ENCODE results near the gene KLK14. TPM values are rescaled to one million over a fixed set of nuclear protein-coding genes. Genes with fewer than 3 reads are reported as not detected.

KLK14 gene
- total RNA-seq, 2 experiments from 2014 or later: 0.72 to 0.91 TPM

DNA sequence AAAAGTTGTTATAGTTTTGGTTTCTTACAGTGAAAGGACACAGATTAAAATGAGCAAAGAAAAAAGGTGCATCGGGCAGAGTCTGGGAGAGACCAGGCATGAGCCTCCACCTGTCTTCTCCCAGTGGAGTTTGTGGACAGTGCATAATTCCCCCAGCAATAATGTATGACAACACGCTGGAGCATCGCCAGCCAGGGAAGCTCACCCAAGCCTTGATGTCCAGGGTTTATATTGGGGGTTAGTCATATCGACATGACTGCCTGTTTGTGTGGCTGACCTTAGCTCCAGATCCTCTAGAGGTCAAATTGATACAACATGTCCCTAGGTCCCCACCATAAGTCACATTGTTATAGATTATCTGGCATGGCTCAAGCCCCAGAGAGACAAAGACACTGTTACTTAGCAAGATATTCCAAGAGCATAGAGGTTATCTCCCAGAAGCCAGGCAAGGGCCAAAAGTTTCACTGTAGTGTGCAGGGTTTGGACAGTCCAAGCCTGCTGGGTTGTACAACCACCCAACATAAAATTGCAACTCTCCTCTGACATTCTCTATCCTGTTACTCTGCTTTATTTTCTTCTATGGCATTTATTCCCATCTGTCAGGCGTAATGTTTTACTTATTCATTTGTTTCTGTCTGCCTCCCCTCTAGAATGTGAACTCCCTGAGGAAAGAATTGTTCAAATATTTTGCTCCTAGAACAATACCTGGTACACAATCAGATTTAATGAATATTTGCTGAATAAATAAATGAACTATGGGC, 12.2 kb downstream of the KLK14 start:
- Mint-ChIP-seq H3K36me3 (no peaks in the 10 kb centered on the region), H3K27me3 (peaks cover 25% of the 10 kb centered on the region), H3K4me3 (no peak overlapping the region), H3K9me3 (no peaks in the 10 kb centered on the region), H3K4me1 (no peaks in the 10 kb centered on the region), H3K27ac (no peak overlapping the region)
- POLR2A ChIA-PET: no interaction called here
- ATAC-seq (ENCODE audit: low read depth) (no peak), DNase-seq (no peak)

- Mint-ChIP-seq H3K4me1 (peaks cover 2% of the 10 kb centered on the region), H3K27ac (no peak overlapping the region), H3K27me3 (peaks cover 29% of the 10 kb centered on the region), H3K36me3 (no peaks in the 10 kb centered on the region), H3K9me3 (no peaks in the 10 kb centered on the region), H3K4me3 (no peak overlapping the region)
- DNase-seq: no peak
- no peak for ATAC-seq (ENCODE audit: low read depth)
- POLR2A ChIA-PET: interaction anchor here (0.6 kb wide), 1 partner anchor 1460 kb away, joined by 3 read pairs; no protein-coding TSS in a partner anchor
Measured at GRCh38 chr19:51066393-51067186, 16.1 kb downstream of the KLK14 start.

DNA sequence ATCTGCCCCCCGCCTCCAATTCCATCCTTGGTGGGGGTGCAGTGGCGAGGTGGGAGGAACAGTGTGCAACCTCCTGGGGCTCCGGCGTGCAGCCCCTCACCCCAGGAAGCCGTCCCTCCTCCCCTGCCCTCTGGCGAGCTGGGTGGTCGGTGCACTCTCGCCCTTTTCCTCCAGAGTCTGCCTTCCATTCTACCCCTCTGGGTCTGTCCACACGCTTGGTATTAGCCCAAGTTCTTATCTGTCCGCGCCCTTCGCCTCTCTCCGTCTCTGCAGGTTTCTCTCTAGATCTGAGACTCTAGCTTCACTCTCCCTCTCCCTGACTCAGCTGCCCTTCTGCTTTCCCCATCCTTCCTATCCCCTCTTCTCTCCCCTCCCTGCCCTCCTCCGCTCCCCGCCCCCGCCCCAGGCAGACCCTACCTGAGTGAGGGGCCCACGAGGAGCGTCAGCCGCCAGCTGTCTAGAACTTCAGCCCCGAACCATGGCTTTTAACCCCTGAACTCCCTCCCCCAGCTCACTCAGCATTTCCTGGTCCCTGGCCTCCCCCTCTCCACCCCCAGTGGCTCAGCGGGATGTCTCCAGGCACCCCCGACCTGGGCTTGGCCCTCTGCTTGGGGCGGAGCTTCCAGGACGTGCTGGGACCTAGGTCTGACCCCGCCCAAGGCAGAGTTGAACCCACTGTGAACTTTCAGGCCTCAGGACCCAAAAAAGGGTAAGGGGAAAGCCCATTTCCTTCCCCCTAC, 17.3 kb downstream of the KLK14 start:
- H3K36me3 Mint-ChIP-seq: no peaks in the 10 kb centered on the region
- POLR2A ChIA-PET: no interaction called here
- H3K27me3 Mint-ChIP-seq: peaks cover 30% of the 10 kb centered on the region
- no peak for ATAC-seq (ENCODE audit: low read depth)
- no peak overlapping the region for H3K4me3 Mint-ChIP-seq
- peaks cover 2% of the 10 kb centered on the region for H3K4me1 Mint-ChIP-seq
- DNase-seq: no peak
- no peaks in the 10 kb centered on the region for H3K9me3 Mint-ChIP-seq
- H3K27ac Mint-ChIP-seq: no peak overlapping the region

DNA sequence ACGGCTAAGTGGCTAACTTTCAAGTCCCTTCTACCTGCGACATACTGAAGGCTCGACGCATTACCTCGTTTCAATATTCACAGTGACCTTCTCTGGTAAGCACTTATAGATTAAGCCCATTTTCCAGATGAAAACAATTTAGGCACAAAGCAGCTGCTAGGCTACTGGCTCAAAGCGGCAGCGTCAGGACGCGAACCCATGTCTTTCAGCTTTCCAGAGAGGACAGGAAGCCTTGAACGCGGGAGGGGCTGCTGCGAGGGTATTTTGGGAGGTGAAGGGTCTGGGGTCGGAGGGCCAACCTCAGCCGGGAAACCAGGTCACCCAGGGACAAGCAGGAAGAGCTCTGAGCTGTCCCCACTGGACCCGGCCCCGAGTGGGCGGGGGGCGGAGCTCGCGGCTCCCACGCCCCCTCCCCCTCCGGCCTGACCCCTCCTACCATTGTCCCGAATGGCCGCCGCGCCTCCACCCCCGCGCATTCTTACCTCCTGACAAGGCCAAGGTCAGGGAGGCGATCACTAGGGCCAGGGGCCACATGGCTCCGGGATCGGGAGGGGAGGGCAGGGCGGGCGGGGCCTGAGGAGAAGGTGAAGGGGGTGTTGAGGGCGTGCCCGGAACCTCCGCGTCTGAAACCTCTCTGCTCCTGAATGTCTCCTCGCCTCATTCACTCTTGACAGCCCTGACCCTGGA, 18.0 kb downstream of the KLK14 start, which contains the start of gene KLK13:
Gene KLK13, minus strand, starts transcription at position 559 of the 687 bp plus-strand sequence. Its CDS starts 25 bp downstream, at position 534.
- peaks cover 30% of the 10 kb centered on the region for H3K27me3 Mint-ChIP-seq

GRCh38 chr19:51063664-51064063, 19.0 kb downstream of the KLK14 start:
- Mint-ChIP-seq H3K27ac (no peak overlapping the region), H3K9me3 (no peaks in the 10 kb centered on the region), H3K4me3 (no peak overlapping the region), H3K4me1 (peaks cover 2% of the 10 kb centered on the region), H3K27me3 (peaks cover 33% of the 10 kb centered on the region), H3K36me3 (no peaks in the 10 kb centered on the region)
- POLR2A ChIA-PET: no interaction called here
- ATAC-seq (ENCODE audit: low read depth): no peak
- DNase-seq: no peak

More for the DNA sequence above, 18.0 kb downstream of the KLK14 start, which contains the start of gene KLK13:
- POLR2A ChIA-PET: interaction anchor here (0.7 kb wide), 1 partner anchor 491 kb away, joined by 4 read pairs; no protein-coding TSS in a partner anchor
- ATAC-seq (ENCODE audit: low read depth) (no peak), DNase-seq (no peak)
- H3K9me3 Mint-ChIP-seq: no peaks in the 10 kb centered on the region
- no peak within 1 kb of the TSS for H3K4me3 Mint-ChIP-seq
- H3K27ac Mint-ChIP-seq: no peak within 1 kb of the TSS
- no peaks in the 10 kb centered on the region for H3K36me3 Mint-ChIP-seq
- H3K4me1 Mint-ChIP-seq: peaks cover 2% of the 10 kb centered on the region

GRCh38 chr19:51060973-51061372, 21.7 kb downstream of the KLK14 start:
- H3K4me3 Mint-ChIP-seq: no peak overlapping the region
- POLR2A ChIA-PET: no interaction called here
- no peak for ATAC-seq (ENCODE audit: low read depth)

GRCh38 chr19:51060336-51060735, 22.4 kb downstream of the KLK14 start:
- H3K27ac Mint-ChIP-seq: no peak overlapping the region
- no peak for ATAC-seq (ENCODE audit: low read depth)
- H3K4me1 Mint-ChIP-seq: peaks cover 1% of the 10 kb centered on the region
- no peak for DNase-seq
- H3K27me3 Mint-ChIP-seq: peaks cover 28% of the 10 kb centered on the region
- no peak overlapping the region for H3K4me3 Mint-ChIP-seq
- no peaks in the 10 kb centered on the region for H3K36me3 Mint-ChIP-seq
- POLR2A ChIA-PET: no interaction called here
- H3K9me3 Mint-ChIP-seq: no peaks in the 10 kb centered on the region

More at GRCh38 chr19:51060973-51061372, 21.7 kb downstream of the KLK14 start:
- Mint-ChIP-seq H3K36me3 (no peaks in the 10 kb centered on the region), H3K4me1 (peaks cover 2% of the 10 kb centered on the region), H3K27ac (no peak overlapping the region), H3K27me3 (peaks cover 25% of the 10 kb centered on the region), H3K9me3 (no peaks in the 10 kb centered on the region)
- no peak for DNase-seq

GRCh38 chr19:51059715-51060114, 23.0 kb downstream of the KLK14 start:
- Mint-ChIP-seq H3K4me3 (no peak overlapping the region), H3K4me1 (no peaks in the 10 kb centered on the region), H3K27ac (no peak overlapping the region), H3K9me3 (no peaks in the 10 kb centered on the region), H3K27me3 (peaks cover 27% of the 10 kb centered on the region), H3K36me3 (no peaks in the 10 kb centered on the region)
- no peak for DNase-seq
- POLR2A ChIA-PET: no interaction called here
- no peak for ATAC-seq (ENCODE audit: low read depth)

DNA sequence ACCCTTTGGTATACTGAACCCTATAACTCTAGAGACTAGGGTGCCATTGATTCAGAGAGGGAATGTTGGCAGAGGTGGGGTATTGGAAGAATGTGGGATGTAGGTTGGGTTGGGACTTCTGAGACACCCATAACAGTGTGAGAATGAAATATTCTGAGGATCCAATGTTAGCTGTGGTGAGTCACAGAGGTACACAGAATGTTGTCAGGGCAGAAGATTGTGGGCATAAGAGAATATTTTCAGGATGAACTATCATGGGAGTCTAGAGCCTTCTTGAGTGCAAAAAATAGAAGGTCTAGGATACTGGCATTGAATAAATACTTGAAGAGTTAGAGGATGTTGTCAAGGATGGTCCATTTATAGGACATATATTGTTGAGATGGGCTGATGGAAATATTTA, 26.8 kb downstream of the KLK14 start:
- POLR2A ChIA-PET: no interaction called here
- no peak overlapping the region for H3K4me3 Mint-ChIP-seq
- no peaks in the 10 kb centered on the region for H3K9me3 Mint-ChIP-seq
- no peak overlapping the region for H3K27ac Mint-ChIP-seq
- no peak for DNase-seq
- ATAC-seq (ENCODE audit: low read depth): no peak
- no peaks in the 10 kb centered on the region for H3K36me3 Mint-ChIP-seq
- no peaks in the 10 kb centered on the region for H3K4me1 Mint-ChIP-seq
- peaks cover 23% of the 10 kb centered on the region for H3K27me3 Mint-ChIP-seq

DNA sequence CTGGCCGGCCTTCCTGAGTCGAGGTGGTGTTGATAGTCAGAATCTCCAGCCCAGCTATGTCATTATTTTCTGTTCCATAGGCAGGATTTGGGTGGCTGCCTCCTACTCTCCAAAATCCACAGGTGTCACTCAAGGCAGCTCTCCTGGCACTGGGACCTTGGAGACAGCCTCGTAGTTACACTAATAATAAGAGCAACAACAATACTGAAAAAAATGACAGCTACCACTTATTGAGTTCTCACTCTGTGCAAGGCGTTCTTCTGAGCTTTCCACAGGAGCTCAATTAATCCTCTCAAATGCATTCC, 35.7 kb downstream of the KLK14 start:
- H3K4me3 Mint-ChIP-seq: no peak overlapping the region
- H3K36me3 Mint-ChIP-seq: no peaks in the 10 kb centered on the region
- no peak for ATAC-seq (ENCODE audit: low read depth)
- no peaks in the 10 kb centered on the region for H3K9me3 Mint-ChIP-seq
- H3K27ac Mint-ChIP-seq: no peak overlapping the region
- peaks cover 15% of the 10 kb centered on the region for H3K27me3 Mint-ChIP-seq
- DNase-seq: no peak
- POLR2A ChIA-PET: no interaction called here
- H3K4me1 Mint-ChIP-seq: no peaks in the 10 kb centered on the region

GRCh38 chr19:51044327-51044726, 38.4 kb downstream of the KLK14 start:
- H3K4me1 Mint-ChIP-seq: no peaks in the 10 kb centered on the region
- POLR2A ChIA-PET: no interaction called here
- ATAC-seq (ENCODE audit: low read depth): no peak
- no peaks in the 10 kb centered on the region for H3K9me3 Mint-ChIP-seq
- no peak overlapping the region for H3K27ac Mint-ChIP-seq
- H3K4me3 Mint-ChIP-seq: no peak overlapping the region
- no peaks in the 10 kb centered on the region for H3K36me3 Mint-ChIP-seq
- no peak for DNase-seq
- H3K27me3 Mint-ChIP-seq: peaks cover 14% of the 10 kb centered on the region

- no peaks in the 10 kb centered on the region for H3K4me1 Mint-ChIP-seq
- H3K27me3 Mint-ChIP-seq: peaks cover 14% of the 10 kb centered on the region
- no peaks in the 10 kb centered on the region for H3K9me3 Mint-ChIP-seq
- no peak overlapping the region for H3K4me3 Mint-ChIP-seq
- DNase-seq (no peak), ATAC-seq (ENCODE audit: low read depth) (no peak)
- POLR2A ChIA-PET: no interaction called here
- no peaks in the 10 kb centered on the region for H3K36me3 Mint-ChIP-seq
- no peak overlapping the region for H3K27ac Mint-ChIP-seq
Measured at GRCh38 chr19:51043497-51043896, 39.2 kb downstream of the KLK14 start.

DNA sequence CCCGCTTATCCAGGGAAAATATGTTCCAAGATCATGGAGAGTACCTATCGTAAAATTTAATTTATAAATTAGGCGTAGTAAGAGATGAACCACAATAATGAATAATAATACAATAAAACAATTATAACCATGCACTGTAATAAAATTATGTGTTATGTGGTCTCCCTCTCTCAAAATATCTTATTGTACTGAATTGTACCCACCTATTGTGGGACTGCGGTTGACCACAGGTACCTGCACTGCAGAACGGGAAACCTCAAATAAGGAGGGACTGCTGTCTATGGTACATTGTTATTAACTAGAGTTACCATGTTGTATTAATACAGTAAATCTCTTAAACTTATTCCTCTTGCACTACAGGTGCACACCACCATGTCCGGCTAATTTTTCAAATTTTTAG, 42.5 kb downstream of the KLK14 start:
- DNase-seq (no peak), ATAC-seq (ENCODE audit: low read depth) (no peak)
- no peaks in the 10 kb centered on the region for H3K4me1 Mint-ChIP-seq
- POLR2A ChIA-PET: no interaction called here
- peaks cover 4% of the 10 kb centered on the region for H3K27me3 Mint-ChIP-seq
- H3K36me3 Mint-ChIP-seq: no peaks in the 10 kb centered on the region
- no peak overlapping the region for H3K4me3 Mint-ChIP-seq
- H3K9me3 Mint-ChIP-seq: no peaks in the 10 kb centered on the region
- H3K27ac Mint-ChIP-seq: no peak overlapping the region

All from activated naive CD8-positive, alpha-beta T cell treated with anti-CD3 and anti-CD28 coated beads, Interleukin-2, amount 10 ng/mL, durations not matched to agents 7 days and 5 days (primary cell).